ENCODE results near the gene PYCR2. TPM values are rescaled to one million over a fixed set of nuclear protein-coding genes. Genes with fewer than 3 reads are reported as not detected.

The PYCR2 gene
- total RNA-seq, 3 donors from 2014 or later = 33.0 to 43.6 (median 38.3) TPM

DNA sequence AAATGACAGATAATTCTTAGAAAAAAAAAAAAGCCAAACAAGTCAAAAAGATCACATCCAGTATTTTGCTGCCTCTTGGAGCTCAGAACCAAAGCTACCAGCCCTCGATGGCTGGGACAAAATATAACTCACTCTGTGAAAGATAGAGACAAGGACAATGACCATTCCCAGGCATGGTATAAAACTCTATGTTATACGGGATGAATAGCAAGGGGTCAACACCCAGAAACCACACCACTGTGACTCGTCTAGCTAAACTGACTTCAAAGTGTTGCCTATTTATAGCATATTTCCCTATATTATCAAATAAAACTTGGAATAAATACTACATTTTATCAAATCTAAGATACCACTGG is 52.0 kb downstream of the PYCR2 start:
- TF ChIP-seq, protein P1, sequence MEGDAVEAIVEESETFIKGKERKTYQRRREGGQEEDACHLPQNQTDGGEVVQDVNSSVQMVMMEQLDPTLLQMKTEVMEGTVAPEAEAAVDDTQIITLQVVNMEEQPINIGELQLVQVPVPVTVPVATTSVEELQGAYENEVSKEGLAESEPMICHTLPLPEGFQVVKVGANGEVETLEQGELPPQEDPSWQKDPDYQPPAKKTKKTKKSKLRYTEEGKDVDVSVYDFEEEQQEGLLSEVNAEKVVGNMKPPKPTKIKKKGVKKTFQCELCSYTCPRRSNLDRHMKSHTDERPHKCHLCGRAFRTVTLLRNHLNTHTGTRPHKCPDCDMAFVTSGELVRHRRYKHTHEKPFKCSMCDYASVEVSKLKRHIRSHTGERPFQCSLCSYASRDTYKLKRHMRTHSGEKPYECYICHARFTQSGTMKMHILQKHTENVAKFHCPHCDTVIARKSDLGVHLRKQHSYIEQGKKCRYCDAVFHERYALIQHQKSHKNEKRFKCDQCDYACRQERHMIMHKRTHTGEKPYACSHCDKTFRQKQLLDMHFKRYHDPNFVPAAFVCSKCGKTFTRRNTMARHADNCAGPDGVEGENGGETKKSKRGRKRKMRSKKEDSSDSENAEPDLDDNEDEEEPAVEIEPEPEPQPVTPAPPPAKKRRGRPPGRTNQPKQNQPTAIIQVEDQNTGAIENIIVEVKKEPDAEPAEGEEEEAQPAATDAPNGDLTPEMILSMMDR (IDR thresholded peaks at IDR 0.05) = no peak
- Histone ChIP-seq H3K9me3 (no peaks in the 10 kb centered on the region), H3K4me3 (no peak overlapping the region), H3K36me3 (ENCODE audit: low read depth) (peaks cover 3% of the 10 kb centered on the region), H3K4me1 (ENCODE audit: low read depth) (peaks cover 14% of the 10 kb centered on the region)
- intact Hi-C loops (cut with DNase I, micrococcal nuclease) = no loop called here
- no peak for DNase-seq
- ATAC-seq = no peak

DNA sequence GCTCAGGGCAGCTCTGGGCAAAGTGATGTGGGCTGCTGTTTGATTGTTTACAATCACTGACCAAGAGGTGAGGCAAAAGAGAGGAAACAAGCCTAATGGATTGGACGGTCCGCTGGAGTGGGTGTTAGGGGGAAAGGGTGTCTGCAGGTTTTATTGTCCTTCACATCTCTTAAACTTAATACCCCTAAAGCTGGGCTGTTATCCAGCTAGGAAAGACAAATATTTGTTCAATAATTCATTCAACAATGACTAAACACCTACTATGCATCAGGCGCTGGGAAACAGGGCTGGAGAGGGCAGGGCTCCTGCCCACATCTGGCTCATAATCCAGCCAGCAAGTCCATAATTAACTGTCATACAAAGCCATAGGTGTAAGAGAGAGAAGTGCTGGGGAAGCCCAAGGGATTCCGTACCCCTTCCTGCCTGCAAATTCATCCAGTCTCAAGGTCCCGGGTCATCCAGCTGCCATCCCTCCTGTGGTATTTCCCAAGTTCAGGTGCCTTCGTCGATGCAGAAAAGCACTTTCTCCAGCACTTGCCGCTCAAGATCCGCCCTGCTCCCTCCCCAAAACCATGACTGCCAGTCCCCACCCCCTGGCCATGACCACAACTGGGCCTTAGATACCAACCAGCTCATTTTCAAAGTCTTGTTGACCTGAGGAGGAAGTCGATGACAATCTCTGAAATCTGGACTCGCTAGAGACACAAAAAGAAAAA is 52.5 kb downstream of the PYCR2 start:
- peak in 1 of 3 donors; percentile 32 for DNase-seq
- intact Hi-C loops (cut with DNase I, micrococcal nuclease) = no loop called here
- TF ChIP-seq, protein P1 (IDR thresholded peaks at IDR 0.05) = no peak
- Histone ChIP-seq H3K4me3 (no peak overlapping the region), H3K4me1 (ENCODE audit: low read depth) (peaks cover 9% of the 10 kb centered on the region), H3K36me3 (ENCODE audit: low read depth) (peaks cover 3% of the 10 kb centered on the region), H3K9me3 (no peaks in the 10 kb centered on the region)
- no peak for ATAC-seq

DNA sequence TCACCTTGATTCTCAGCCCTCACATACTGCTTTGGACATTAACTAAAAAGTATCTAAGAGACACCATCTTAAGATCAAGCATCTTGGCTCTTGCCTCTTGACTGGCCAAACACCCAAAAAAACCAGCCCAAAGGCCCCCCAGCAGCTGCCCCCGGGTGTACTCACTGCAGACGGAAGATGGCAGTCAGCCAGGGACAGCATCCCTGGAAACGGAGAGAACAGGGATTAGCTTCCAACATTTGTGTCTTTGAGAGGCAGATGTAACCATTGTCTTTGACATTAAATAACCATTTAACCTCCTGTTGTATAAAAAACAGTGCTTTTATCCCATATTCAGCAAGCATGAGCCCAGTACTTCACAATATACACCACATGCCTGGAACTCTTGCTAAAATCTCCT is 53.1 kb downstream of the PYCR2 start:
- TF ChIP-seq, protein P1 (IDR thresholded peaks at IDR 0.05) = no peak
- ATAC-seq = no peak
- Histone ChIP-seq H3K4me3 (no peak overlapping the region), H3K9me3 (no peaks in the 10 kb centered on the region), H3K4me1 (ENCODE audit: low read depth) (peaks cover 6% of the 10 kb centered on the region), H3K36me3 (ENCODE audit: low read depth) (peaks cover 3% of the 10 kb centered on the region)
- peak in 1 of 3 donors; percentile 15 for DNase-seq
- intact Hi-C loops (cut with DNase I, micrococcal nuclease) = no loop called here

Small RNA genes lying within 50 kb of the gene (microRNA-seq; reads per million reads assigned to microRNA genes)
- gene MIR6741 = 1.2 reads per million

Other genes with a start within 250 kb of the PYCR2 start
- 100 to 1,000 TPM; 168 to 208 (median 187) TPM for gene SRP9, start 146.4 kb downstream of the PYCR2 start, total RNA-seq
- gene EPHX1, start 114.1 kb downstream of the PYCR2 start, total RNA-seq = 10 to 100 TPM; 48.8 to 86.3 (median 68.0) TPM
- gene TMEM63A, start 41.9 kb downstream of the PYCR2 start, total RNA-seq = 100 to 1,000 TPM; 115 to 192 (median 147) TPM
- 100 to 1,000 TPM in 1 of 3 donors, 10 to 100 TPM in 2; 27.3 to 199 (median 60.3) TPM for gene LEFTY1, start 35.1 kb downstream of the PYCR2 start, total RNA-seq
- under 1 TPM; 0.32 to 0.77 (median 0.35) TPM for gene LEFTY2, start 17.0 kb upstream of the PYCR2 start, total RNA-seq
- 10 to 100 TPM; 14.1 to 21.0 (median 15.0) TPM for gene SDE2, start 75.1 kb upstream of the PYCR2 start, total RNA-seq
- 100 to 1,000 TPM; 466 to 839 (median 627) TPM for gene H3-3A, start 138.5 kb upstream of the PYCR2 start, total RNA-seq